Gastrocnemius medialis (tissue), 4 donors: ENCODE data around the gene UNC5B.

ENCODE experiments used
- CTCF ChIP-seq, 5 experiments: fragments of 450-650 bp in 3 of 5; fragments of 200-600 bp in 2 of 5; sonication (generic) in 2 of 5; IDR thresholded peaks in 4 of 5; conservative IDR thresholded peaks in 1 of 5; 1 replicate in 4 of 5; 2 replicates in 1 of 5; pipeline ENCODE4 v1.5.1; 2016 to 2019; ENCODE audit warnings: antibody characterized with exemption in 5 of 5, mild to moderate bottlenecking in 3 of 5, moderate library complexity in 3 of 5
- POLR2A ChIP-seq, 2 donors: fragments of 450-650 bp; IDR thresholded peaks; one replicate each; pipeline ENCODE4 v1.6.1; 2017; ENCODE audit warnings: antibody characterized with exemption in 2 of 2, mild to moderate bottlenecking in 2 of 2, moderate library complexity in 2 of 2

- TF ChIP-seq CTCF (IDR thresholded peaks at IDR 0.05 in 4 of 5, conservative IDR thresholded peaks at IDR 0.05 in 1 of 5) = no peak
- no peak for TF ChIP-seq POLR2A (IDR thresholded peaks at IDR 0.05)
Observed at GRCh38 chr10:71210542-71210871, 1.9 kb upstream of the UNC5B start.
